Breast epithelium (tissue), 4 donors: Measurements from ENCODE around the gene FMNL1. TPM values are rescaled to one million over a fixed set of nuclear protein-coding genes. Genes with fewer than 3 reads are reported as not detected.
A peak's percentile ranks its signal among the peaks of the same experiment; 100 is the strongest.

Source experiments
- DNase-seq, 2 donors: peaks; one replicate each; pipeline ENCODE4 v3.0.0-alpha.2; 2019; ENCODE audit warnings: low spot score in 2 of 2
- H3K27ac ChIP-seq, 2 donors: fragments of 200-600 bp; sonication (generic) in 1 of 2; one replicate each; pipeline ENCODE4 v1.5.1; 2016 to 2019; ENCODE audit warnings: mild to moderate bottlenecking in 1 of 2
- H3K27me3 ChIP-seq, 2 donors: fragments of 200-600 bp; sonication (generic) in 1 of 2; one replicate each; pipeline versions ENCODE4 v1.5.1 to v1.6.0; 2017 to 2019; ENCODE audit warnings: control low read depth in 1 of 2, mild to moderate bottlenecking in 1 of 2
- H3K36me3 ChIP-seq: fragments of 200-600 bp; one replicate; pipeline ENCODE4 v1.5.1; 2019
- H3K4me1 ChIP-seq, 2 donors: fragments of 200-600 bp; sonication (generic); one replicate each; pipeline ENCODE4 v1.5.1; 2016 to 2019; ENCODE audit warnings: control low read depth in 1 of 2
- H3K4me3 ChIP-seq, 3 donors: fragments of 200-600 bp; sonication (generic); 1 replicate in 2 of 3; 2 replicates in 1 of 3; pipeline ENCODE4 v1.5.1; 2016 to 2019; ENCODE audit warnings: mild to moderate bottlenecking in 3 of 3, moderate library complexity in 2 of 3
- H3K9me3 ChIP-seq, 2 donors: fragments of 200-600 bp; sonication (generic) in 1 of 2; one replicate each; pipeline ENCODE4 v1.5.1; 2016 to 2019; ENCODE audit warnings: control low read depth in 1 of 2
- POLR2A ChIP-seq: fragments of 450-650 bp; IDR thresholded peaks from one replicate; pipeline ENCODE4 v1.6.1; 2016; ENCODE audit warnings: antibody characterized with exemption, mild to moderate bottlenecking, moderate library complexity
- POLR2AphosphoS5 ChIP-seq, 3 donors: sonication (generic); formaldehyde crosslinking; IDR thresholded peaks; one replicate each; pipeline ENCODE4 v1.6.1; 2017; ENCODE audit warnings: antibody characterized with exemption in 3 of 3
- intact Hi-C: fragments of 100-400 bp; cut with DNase I; formaldehyde crosslinking; loops from one replicate; pipeline ENCODE4 v1.15.1; 2023; ENCODE audit warnings: low total_unique reads
- total RNA-seq, 3 donors: library from RNA; depleted of rRNA; stranded (reverse); fragments of >200 nt; gene quantifications; one replicate each; pipeline ENCODE4 v1.1.0, GENCODE V29; 2016
- TF ChIP-seq, protein P1 (sequence below), 3 donors: fragments of 450-650 bp; IDR thresholded peaks; one replicate each; pipeline ENCODE4 v1.5.1; 2016 to 2017; ENCODE audit warnings: antibody characterized with exemption in 3 of 3, mild to moderate bottlenecking in 3 of 3, moderate library complexity in 3 of 3

The FMNL1 gene
- total RNA-seq, 3 donors from 2014 or later = 9.2 to 31.2 (median 10.8) TPM

DNA sequence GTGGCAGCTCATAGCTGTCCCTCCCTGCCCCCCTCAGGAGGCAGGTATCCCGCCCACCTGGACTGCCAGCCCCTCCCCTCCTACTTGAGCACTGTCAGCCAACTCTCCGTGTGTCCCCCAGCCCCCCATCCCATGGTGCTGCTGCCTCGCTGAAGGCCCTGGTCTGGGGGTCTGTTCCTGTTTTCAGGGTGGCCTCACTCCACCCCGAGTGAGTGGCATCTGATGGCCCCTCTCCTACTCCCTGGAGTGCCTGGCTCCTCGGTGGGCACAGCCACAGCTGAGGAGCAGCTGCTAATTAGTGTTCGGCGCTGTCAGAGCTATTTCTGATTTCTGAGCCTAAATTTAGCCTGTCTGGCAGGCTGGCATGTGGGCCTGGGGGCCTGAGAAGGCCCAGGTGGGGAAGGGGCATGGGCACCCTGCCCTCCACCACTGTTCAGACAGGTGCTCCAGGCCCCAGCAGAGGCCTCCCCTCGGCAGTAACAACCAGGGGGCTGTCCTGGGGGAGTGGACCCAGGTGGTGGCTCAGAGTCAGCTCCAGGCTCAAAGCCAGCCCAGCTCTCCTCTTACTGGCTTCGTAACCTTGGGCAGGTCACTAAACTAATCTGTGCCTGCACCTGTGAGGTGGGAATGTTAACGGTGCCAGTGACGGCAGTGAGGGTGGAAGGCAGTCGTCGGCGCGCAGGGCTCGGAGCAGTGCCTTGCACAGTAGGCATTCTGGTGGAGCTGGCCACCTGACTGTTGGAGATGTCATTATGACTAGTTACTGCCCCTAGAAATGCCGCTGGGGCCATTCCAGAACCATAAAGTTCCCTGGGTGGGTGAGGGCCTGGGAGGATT is 6.5 kb downstream of the FMNL1 start:
- peak overlapping the region; percentile 81 to 94 for H3K27ac ChIP-seq
- H3K4me3 ChIP-seq = peak overlapping the region in 2 of 3 donors; percentile 1 to 5
- no peak for DNase-seq

GRCh38 chr17:45228763-45229539 is 7.3 kb downstream of the FMNL1 start:
- peak; percentile 71 to 97 (median 72) for TF ChIP-seq POLR2AphosphoS5 (IDR thresholded peaks at IDR 0.05)
- TF ChIP-seq, protein P1, sequence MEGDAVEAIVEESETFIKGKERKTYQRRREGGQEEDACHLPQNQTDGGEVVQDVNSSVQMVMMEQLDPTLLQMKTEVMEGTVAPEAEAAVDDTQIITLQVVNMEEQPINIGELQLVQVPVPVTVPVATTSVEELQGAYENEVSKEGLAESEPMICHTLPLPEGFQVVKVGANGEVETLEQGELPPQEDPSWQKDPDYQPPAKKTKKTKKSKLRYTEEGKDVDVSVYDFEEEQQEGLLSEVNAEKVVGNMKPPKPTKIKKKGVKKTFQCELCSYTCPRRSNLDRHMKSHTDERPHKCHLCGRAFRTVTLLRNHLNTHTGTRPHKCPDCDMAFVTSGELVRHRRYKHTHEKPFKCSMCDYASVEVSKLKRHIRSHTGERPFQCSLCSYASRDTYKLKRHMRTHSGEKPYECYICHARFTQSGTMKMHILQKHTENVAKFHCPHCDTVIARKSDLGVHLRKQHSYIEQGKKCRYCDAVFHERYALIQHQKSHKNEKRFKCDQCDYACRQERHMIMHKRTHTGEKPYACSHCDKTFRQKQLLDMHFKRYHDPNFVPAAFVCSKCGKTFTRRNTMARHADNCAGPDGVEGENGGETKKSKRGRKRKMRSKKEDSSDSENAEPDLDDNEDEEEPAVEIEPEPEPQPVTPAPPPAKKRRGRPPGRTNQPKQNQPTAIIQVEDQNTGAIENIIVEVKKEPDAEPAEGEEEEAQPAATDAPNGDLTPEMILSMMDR (IDR thresholded peaks at IDR 0.05) = no peak
- no peaks in the 10 kb centered on the region for H3K27me3 ChIP-seq
- intact Hi-C loops = no loop called here
- peak overlapping the region in 2 of 3 donors; percentile 1 to 5 for H3K4me3 ChIP-seq
- peaks cover 4% of the 10 kb centered on the region in 2 donors for H3K4me1 ChIP-seq
- no peaks in the 10 kb centered on the region for H3K9me3 ChIP-seq
- peak overlapping the region; percentile 81 to 94 for H3K27ac ChIP-seq
- DNase-seq = peak in 1 of 2 donors; percentile 81
- no peaks in the 10 kb centered on the region for H3K36me3 ChIP-seq

More for the DNA sequence above, 6.5 kb downstream of the FMNL1 start:
- TF ChIP-seq POLR2A = no peak
- intact Hi-C loops = no loop called here
- Histone ChIP-seq H3K4me1 (peaks cover 4% of the 10 kb centered on the region in 2 donors), H3K27me3 (no peaks in the 10 kb centered on the region), H3K9me3 (no peaks in the 10 kb centered on the region), H3K36me3 (no peaks in the 10 kb centered on the region)

DNA sequence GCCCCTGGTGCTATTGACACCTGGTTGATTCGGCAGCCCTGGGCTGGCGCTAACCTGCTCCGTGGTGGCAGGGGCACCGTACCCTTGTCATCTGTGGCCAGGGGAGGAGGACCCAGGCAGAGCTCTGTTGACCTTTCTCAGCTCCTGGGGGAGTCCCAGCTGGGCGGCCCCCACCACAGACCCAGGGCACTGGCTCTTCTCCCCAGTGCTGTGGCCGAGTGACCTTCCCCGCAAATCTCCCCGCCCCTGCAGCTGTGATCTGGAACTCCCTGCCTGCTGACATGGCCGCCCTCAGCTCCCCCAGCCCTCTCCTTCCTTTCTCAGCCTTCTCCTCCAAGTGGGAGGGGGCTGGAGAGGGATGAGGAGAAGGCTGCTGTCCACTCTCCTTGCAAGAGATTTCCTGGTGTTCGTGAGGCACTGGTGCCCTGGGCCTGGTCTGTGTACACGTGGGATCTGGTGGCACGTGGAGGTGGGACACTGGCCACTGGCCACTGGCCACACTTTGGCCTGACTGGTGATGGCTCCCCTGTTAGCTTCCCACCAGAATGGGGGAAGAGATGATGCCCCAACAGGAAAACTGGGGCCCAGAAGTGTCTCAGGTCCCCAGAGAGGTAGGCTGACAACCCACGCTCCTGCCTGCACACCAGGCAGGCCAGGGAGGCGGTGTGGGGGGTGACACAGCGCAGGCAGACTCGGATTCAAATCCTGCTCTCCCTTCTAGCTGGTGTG is 8.2 kb downstream of the FMNL1 start:
- intact Hi-C loops = no loop called here
- H3K27me3 ChIP-seq = no peaks in the 10 kb centered on the region
- peak overlapping the region; percentile 81 to 94 for H3K27ac ChIP-seq
- no peaks in the 10 kb centered on the region for H3K9me3 ChIP-seq
- peaks cover 4% of the 10 kb centered on the region in 2 donors for H3K4me1 ChIP-seq
- no peak for DNase-seq
- TF ChIP-seq POLR2A = no peak
- no peak for TF ChIP-seq POLR2AphosphoS5 (IDR thresholded peaks at IDR 0.05)
- H3K4me3 ChIP-seq = peak overlapping the region in 1 of 3 donors; percentile 1
- H3K36me3 ChIP-seq = no peaks in the 10 kb centered on the region

- TF ChIP-seq POLR2A = no peak
- TF ChIP-seq POLR2AphosphoS5 (IDR thresholded peaks at IDR 0.05) = no peak
- Histone ChIP-seq H3K4me1 (peaks cover 4% of the 10 kb centered on the region in 2 donors), H3K4me3 (no peak overlapping the region), H3K27ac (peak overlapping the region in 1 of 2 donors; percentile 94), H3K27me3 (no peaks in the 10 kb centered on the region), H3K9me3 (no peaks in the 10 kb centered on the region), H3K36me3 (no peaks in the 10 kb centered on the region)
- DNase-seq = no peak
- intact Hi-C loops = no loop called here
Observed at GRCh38 chr17:45230410-45230786, 8.7 kb downstream of the FMNL1 start.

DNA sequence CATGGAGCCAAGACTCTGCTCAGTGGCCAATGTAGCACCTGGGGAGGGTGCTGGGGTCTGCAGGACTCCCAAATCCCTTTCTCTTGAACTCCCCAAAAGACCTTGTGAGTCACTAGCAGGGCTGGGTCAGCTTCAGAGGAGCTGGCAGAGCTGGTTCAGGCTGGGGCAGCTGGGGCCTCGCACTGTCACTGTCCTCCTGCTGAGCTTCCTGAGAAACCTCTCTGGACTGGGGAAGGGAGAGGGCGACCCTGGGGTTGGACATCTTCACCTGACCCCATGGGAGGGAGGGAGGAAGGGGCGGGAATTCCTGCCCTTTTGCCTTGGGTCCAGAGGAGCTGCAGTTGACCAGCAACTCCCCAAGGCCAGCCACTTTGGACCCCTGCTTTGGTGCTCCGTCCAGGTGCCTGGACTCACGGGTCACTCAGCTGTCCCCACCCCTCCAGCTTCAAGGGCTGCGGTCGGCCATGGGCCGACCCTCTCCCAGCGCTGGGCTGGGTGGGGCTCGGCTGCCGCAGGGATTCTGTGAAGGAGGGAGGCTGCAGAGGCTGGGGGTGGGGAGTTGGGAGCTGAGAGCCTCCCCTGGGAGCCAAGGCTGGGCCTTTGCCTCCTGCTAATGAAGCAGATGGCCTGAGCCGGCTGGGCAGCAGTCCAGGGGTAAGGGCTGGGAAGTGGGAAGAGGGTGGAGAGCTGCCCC is 9.2 kb downstream of the FMNL1 start:
- TF ChIP-seq POLR2A = no peak
- TF ChIP-seq POLR2AphosphoS5 (IDR thresholded peaks at IDR 0.05) = no peak
- TF ChIP-seq, protein P1 (IDR thresholded peaks at IDR 0.05) = no peak
- H3K9me3 ChIP-seq = no peaks in the 10 kb centered on the region
- intact Hi-C loops = no loop called here
- H3K4me3 ChIP-seq = no peak overlapping the region
- no peaks in the 10 kb centered on the region for H3K36me3 ChIP-seq
- H3K27me3 ChIP-seq = no peaks in the 10 kb centered on the region
- peak overlapping the region in 1 of 2 donors; percentile 94 for H3K27ac ChIP-seq
- H3K4me1 ChIP-seq = peaks cover 4% of the 10 kb centered on the region in 2 donors
- no peak for DNase-seq
